ENCODE data around the gene HSD17B4.
"Not testable (repeated sequence)": the region's sequence is repeated elsewhere in the genome, so short reads cannot be mapped to it uniquely, and the experiment has no call there.

The HSD17B4 gene

GRCh38 chr5:119476341-119476740 lies 24.0 kb downstream of the HSD17B4 start:
- TF ChIP-seq CTCF (IDR thresholded peaks at IDR 0.05; ENCODE audit: low read depth, low read length): no peak
- H3K4me3 ChIP-seq (ENCODE audit: low read depth, low read length): no peak overlapping the region

- no peak for TF ChIP-seq CTCF (IDR thresholded peaks at IDR 0.05; ENCODE audit: low read depth, low read length)
- H3K4me3 ChIP-seq (ENCODE audit: low read depth, low read length): no peak overlapping the region
Observed at GRCh38 chr5:119478781-119479180, 26.5 kb downstream of the HSD17B4 start.

GRCh38 chr5:119480629-119481028 lies 28.3 kb downstream of the HSD17B4 start:
- H3K4me3 ChIP-seq (ENCODE audit: low read depth, low read length): not testable (repeated sequence)

- no peak for TF ChIP-seq CTCF (IDR thresholded peaks at IDR 0.05; ENCODE audit: low read depth, low read length)
- H3K4me3 ChIP-seq (ENCODE audit: low read depth, low read length): no peak overlapping the region
Observed at GRCh38 chr5:119483155-119483554, 30.9 kb downstream of the HSD17B4 start.

- no peak overlapping the region for H3K4me3 ChIP-seq (ENCODE audit: low read depth, low read length)
- no peak for TF ChIP-seq CTCF (IDR thresholded peaks at IDR 0.05; ENCODE audit: low read depth, low read length)
Observed at GRCh38 chr5:119484884-119485283, 32.6 kb downstream of the HSD17B4 start.

GRCh38 chr5:119501671-119502179 lies 49.4 kb downstream of the HSD17B4 start:
- TF ChIP-seq CTCF (IDR thresholded peaks at IDR 0.05; ENCODE audit: low read depth, low read length): no peak
- no peak overlapping the region for H3K4me3 ChIP-seq (ENCODE audit: low read depth, low read length)

- not testable (repeated sequence) for H3K4me3 ChIP-seq (ENCODE audit: low read depth, low read length)
Observed at GRCh38 chr5:119503939-119504338, 51.6 kb downstream of the HSD17B4 start.

GRCh38 chr5:119512277-119512676 lies 60.0 kb downstream of the HSD17B4 start:
- H3K4me3 ChIP-seq (ENCODE audit: low read depth, low read length): no peak overlapping the region
- TF ChIP-seq CTCF (IDR thresholded peaks at IDR 0.05; ENCODE audit: low read depth, low read length): no peak

Data from WI38 (cell line).